ENCODE results near the gene TMEM245. TPM values are rescaled to one million over a fixed set of nuclear protein-coding genes. Genes with fewer than 3 reads are reported as not detected.

Gene TMEM245
- total RNA-seq, 1 experiment from 2014 or later, result 34.8 TPM

- TF ChIP-seq EZH2 (IDR thresholded peaks at IDR 0.05) (no peak), SRF (IDR thresholded peaks at IDR 0.05; ENCODE audit: low read depth) (no peak), YY1 (IDR thresholded peaks at IDR 0.05; ENCODE audit: extremely low read depth, insufficient replicate concordance, low read depth, low read length) (no peak), CBX3 (IDR thresholded peaks at IDR 0.05; ENCODE audit: low read depth) (no peak)
- POLR2A ChIA-PET, result no interaction called here
- no TSS peak for BruUV-seq (replicated peaks)
- ATAC-seq (no peak), DNase-seq (ENCODE audit: low read depth, low spot score) (no peak)
- Histone ChIP-seq H4K20me1 (ENCODE audit: insufficient read depth) (peaks cover 19% of the 10 kb centered on the region; the same call in 1 of the 2 replicates), H3K9me2 (ENCODE audit: insufficient read depth) (no peaks in the 10 kb centered on the region), H3K36me3 (ENCODE audit: control insufficient read depth in 1 of 2, insufficient read depth in 2 of 2, low read length in 2 of 2) (no peaks in the 10 kb centered on the region), H3K27ac (ENCODE audit: low read depth, low read length) (no peak overlapping the region), H3K9me3 (ENCODE audit: control insufficient read depth in 1 of 2, insufficient read depth in 1 of 2, low read depth in 1 of 2, low read length in 2 of 2) (no peaks in the 10 kb centered on the region), H2AFZ (ENCODE audit: low read depth, low read length, poor library complexity, severe bottlenecking) (no peak overlapping the region), H3K4me3 (replicated peaks in 1 of 2; ENCODE audit: low read depth in 1 of 2, low read length in 2 of 2) (no peak overlapping the region), H3K4me1 (ENCODE audit: control insufficient read depth in 1 of 2, insufficient read depth in 2 of 2, low read length in 2 of 2) (peaks cover 39 to 67% of the 10 kb centered on the region in 2 experiments), H3K27me3 (ENCODE audit: insufficient read depth, low read length) (no peaks in the 10 kb centered on the region), H3K79me2 (ENCODE audit: insufficient read depth, low read length) (peaks cover 100% of the 10 kb centered on the region), H3K9ac (ENCODE audit: low read length) (no peak overlapping the region), H3K4me2 (ENCODE audit: low read length) (no peak overlapping the region)
- RAD21 ChIA-PET (ENCODE audit: low non-redundant PET in 1 of 2, low total read pairs in 2 of 2, uncharacterized antibody in 2 of 2, unreplicated experiment in 2 of 2), result no interaction called here
- CTCF ChIA-PET, result no interaction called here
- intact Hi-C loops (cut with micrococcal nuclease), result no loop called here
Observed at GRCh38 chr9:109113254-109113653, 6.5 kb downstream of the TMEM245 start.

- ATAC-seq (peak; percentile 51), DNase-seq (ENCODE audit: low read depth, low spot score) (peak; percentile 54)
- Histone ChIP-seq H4K20me1 (ENCODE audit: insufficient read depth) (peaks cover 15% of the 10 kb centered on the region; the same call in 1 of the 2 replicates), H2AFZ (ENCODE audit: low read depth, low read length, poor library complexity, severe bottlenecking) (no peak overlapping the region), H3K4me2 (ENCODE audit: low read length) (peak overlapping the region; percentile 66), H3K9me2 (ENCODE audit: insufficient read depth) (no peaks in the 10 kb centered on the region), H3K27ac (ENCODE audit: low read depth, low read length) (peak overlapping the region; percentile 25; the same call in 1 of the 2 replicates), H3K36me3 (ENCODE audit: control insufficient read depth in 1 of 2, insufficient read depth in 2 of 2, low read length in 2 of 2) (no peaks in the 10 kb centered on the region), H3K79me2 (ENCODE audit: insufficient read depth, low read length) (peaks cover 99% of the 10 kb centered on the region), H3K4me1 (ENCODE audit: control insufficient read depth in 1 of 2, insufficient read depth in 2 of 2, low read length in 2 of 2) (peaks cover 45 to 68% of the 10 kb centered on the region in 2 experiments), H3K27me3 (ENCODE audit: insufficient read depth, low read length) (no peaks in the 10 kb centered on the region), H3K9ac (ENCODE audit: low read length) (peak overlapping the region; percentile 42), H3K9me3 (ENCODE audit: control insufficient read depth in 1 of 2, insufficient read depth in 1 of 2, low read depth in 1 of 2, low read length in 2 of 2) (no peaks in the 10 kb centered on the region), H3K4me3 (replicated peaks in 1 of 2; ENCODE audit: low read depth in 1 of 2, low read length in 2 of 2) (peak overlapping the region in 1 of 2 experiments; percentile 32; a peak in 3 of 4 replicates)
- no TSS peak for BruUV-seq (replicated peaks)
- intact Hi-C loops (cut with micrococcal nuclease), result no loop called here
- CTCF ChIA-PET, result interaction anchor here (0.7 to 0.9 kb wide), 2 partner anchors 73 to 156 kb away, joined by 3 to 4 read pairs; no protein-coding TSS in a partner anchor
- POLR2A ChIA-PET, result no interaction called here
- RAD21 ChIA-PET (ENCODE audit: low non-redundant PET in 1 of 2, low total read pairs in 2 of 2, uncharacterized antibody in 2 of 2, unreplicated experiment in 2 of 2), result no interaction called here
- TF ChIP-seq JUND (IDR thresholded peaks at IDR 0.05) (peak; percentile 33; the same call in 1 of the 2 replicates), FOSL1 (IDR thresholded peaks at IDR 0.05; ENCODE audit: low read depth) (peak; percentile 66; the same call in 1 of the 2 replicates), ZBTB33 (IDR thresholded peaks at IDR 0.05; ENCODE audit: extremely low read depth, insufficient replicate concordance, low read length) (no peak), ZNF274 (IDR thresholded peaks at IDR 0.05; ENCODE audit: low read depth, low read length) (no peak), ELF1 (IDR thresholded peaks at IDR 0.05; ENCODE audit: borderline replicate concordance, low read depth) (no peak; the same call in 1 of the 2 replicates), SRF (IDR thresholded peaks at IDR 0.05; ENCODE audit: low read depth) (0 out of 2 replicates have a peak, but pooled peaks have one; percentile 41), EZH2 (IDR thresholded peaks at IDR 0.05) (no peak), YY1 (IDR thresholded peaks at IDR 0.05; ENCODE audit: extremely low read depth, insufficient replicate concordance, low read depth, low read length) (no peak), POLR2A (IDR thresholded peaks at IDR 0.05; ENCODE audit: borderline replicate concordance, extremely low read depth, insufficient read depth, insufficient read length) (no peak), SIN3A (IDR thresholded peaks at IDR 0.05; ENCODE audit: low read depth) (no peak), EZH2phosphoT487 (IDR thresholded peaks at IDR 0.05; ENCODE audit: borderline replicate concordance) (no peak), SP1 (IDR thresholded peaks at IDR 0.05; ENCODE audit: low read depth) (peak; percentile 36), RAD21 (IDR thresholded peaks at IDR 0.05; ENCODE audit: low read depth) (no peak), ATF3 (IDR thresholded peaks at IDR 0.05) (no peak), MAX (IDR thresholded peaks at IDR 0.05) (0 out of 2 replicates have a peak, but pooled peaks have one; percentile 17), ZFX (IDR thresholded peaks at IDR 0.05) (no peak), CBX3 (IDR thresholded peaks at IDR 0.05; ENCODE audit: low read depth) (no peak; the same call in 1 of the 2 replicates)
Observed at GRCh38 chr9:109110329-109111021, 9.3 kb downstream of the TMEM245 start.
